Measurements from ENCODE around the gene CDHR2.

CDHR2 gene

GRCh38 chr5:176530393-176530982 is 18.7 kb upstream of the CDHR2 start:
- DNase-seq: no peak

DNA sequence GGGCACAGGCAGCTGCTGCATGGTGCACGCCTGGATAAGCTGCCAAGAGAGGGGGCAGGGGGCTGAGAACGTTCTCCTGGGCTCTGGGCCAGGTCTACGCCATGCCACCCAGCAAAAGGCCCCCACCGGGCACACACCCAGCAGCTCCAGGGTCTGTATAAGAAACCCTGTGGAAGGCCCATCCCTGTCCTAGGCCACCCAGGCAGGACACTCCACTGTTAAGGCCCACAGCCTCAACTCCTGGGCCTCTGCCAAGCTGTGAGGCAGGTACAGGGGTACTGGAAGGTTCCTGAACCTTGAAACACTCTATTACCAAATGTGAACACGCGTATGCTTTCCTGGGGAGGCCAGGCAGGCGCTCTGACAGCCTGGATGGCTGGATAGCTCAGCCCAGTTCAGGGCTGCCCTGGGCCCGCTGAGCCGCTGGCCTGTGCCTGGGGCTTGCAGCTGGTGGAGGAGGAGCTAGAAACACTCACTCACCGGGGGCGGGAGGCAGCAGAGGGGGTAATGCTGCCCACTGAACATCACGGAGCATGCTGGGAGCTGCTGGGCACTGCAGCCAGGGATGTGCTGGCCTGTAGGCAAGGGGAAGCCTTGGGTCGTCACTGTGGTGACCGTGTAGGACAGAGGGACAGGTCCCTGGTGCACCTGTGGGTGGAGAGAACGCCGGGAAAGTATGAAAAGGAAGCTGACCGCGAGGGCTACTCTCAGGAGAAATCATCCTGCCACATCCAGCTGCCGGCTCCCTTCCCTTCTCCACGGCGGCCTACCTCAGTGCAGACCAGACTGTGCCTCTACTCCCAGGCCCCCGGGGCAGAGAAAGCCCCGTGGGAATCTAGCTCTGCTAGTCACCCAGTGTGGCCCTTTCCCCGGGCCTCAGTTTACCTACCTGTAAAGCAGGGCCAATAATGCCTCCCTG is 17.9 kb upstream of the CDHR2 start:
- no peak for DNase-seq

- DNase-seq: no peak
Observed at GRCh38 chr5:176531902-176532493, 17.1 kb upstream of the CDHR2 start.

DNA sequence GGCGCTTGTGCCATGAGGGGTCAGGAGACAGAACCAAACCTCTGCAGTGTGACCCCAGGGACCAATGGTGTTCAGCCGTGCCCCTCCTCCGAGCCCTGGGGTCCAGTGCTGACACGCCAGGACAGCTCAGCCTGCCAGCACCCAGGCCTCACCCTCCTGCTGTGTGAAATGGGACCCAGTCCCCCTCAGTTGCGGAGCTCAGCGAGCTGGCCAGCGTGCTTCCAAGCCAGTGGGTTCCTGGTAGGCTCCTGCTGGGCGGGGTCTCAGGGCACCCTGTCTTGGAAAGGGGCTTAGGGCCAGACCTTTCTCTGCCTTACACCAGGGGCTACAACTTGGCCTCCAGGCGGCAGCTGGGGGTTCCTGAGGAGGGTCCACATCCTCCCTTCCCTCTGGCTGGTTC is 16.3 kb upstream of the CDHR2 start:
- no peak for DNase-seq

- peak; percentile 60 for DNase-seq
Observed at GRCh38 chr5:176533390-176533789, 15.8 kb upstream of the CDHR2 start.

DNA sequence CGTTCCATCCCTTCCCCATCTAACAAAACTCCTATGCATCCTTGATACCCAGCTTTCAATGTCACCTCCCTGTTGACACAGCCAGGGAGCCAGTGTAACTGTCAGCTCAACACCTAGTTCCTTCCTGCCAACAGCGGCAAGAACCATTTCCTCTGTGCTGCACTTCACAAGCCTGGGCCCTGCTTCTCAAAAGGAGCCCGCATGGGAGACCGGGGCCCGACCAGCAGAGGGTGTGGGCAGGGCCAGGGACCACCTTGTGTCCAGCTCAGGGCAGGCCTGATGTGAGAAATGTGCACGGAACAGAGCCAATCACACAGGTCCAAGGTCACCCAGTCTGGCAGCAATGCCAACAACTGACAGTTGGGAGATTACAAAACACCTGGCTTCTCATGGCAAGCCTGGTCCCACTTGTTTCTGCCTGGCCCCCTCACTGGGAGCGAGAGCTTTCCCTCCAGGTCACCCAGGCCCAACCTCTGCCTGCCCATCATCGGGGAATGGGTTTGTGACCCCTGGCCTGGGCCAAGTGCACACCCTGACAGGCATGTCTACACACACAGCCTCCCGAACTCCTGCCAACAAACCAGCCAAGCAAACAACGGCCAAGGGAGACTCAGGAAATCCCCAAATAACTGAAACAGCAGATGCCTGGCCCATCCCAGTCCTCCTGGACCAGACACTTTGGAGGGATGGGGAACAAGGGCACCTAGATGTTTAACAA is 15.1 kb upstream of the CDHR2 start:
- no peak for DNase-seq

DNA sequence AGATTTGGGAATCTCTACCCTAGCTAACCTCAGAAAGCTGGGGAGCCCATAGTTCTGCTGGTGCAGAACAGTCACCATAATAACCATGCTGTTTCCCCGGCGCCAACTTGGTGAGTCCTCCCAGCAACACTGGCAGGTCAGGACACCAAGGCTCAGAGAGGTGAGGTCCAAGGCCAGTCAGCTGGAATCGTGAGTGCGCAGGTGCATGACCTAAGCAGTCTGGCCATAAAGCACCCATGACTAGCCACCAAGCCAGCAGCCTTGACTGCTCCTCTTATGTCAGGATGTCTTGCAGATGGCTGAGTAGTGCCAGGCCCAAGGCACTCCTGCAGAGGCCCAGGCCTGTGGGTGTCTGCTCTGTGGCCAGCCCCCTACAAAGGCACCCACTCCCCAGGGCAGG is 14.5 kb upstream of the CDHR2 start:
- DNase-seq: no peak

- peak; percentile 43 for DNase-seq
Observed at GRCh38 chr5:176535101-176535663, 14.0 kb upstream of the CDHR2 start.

DNA sequence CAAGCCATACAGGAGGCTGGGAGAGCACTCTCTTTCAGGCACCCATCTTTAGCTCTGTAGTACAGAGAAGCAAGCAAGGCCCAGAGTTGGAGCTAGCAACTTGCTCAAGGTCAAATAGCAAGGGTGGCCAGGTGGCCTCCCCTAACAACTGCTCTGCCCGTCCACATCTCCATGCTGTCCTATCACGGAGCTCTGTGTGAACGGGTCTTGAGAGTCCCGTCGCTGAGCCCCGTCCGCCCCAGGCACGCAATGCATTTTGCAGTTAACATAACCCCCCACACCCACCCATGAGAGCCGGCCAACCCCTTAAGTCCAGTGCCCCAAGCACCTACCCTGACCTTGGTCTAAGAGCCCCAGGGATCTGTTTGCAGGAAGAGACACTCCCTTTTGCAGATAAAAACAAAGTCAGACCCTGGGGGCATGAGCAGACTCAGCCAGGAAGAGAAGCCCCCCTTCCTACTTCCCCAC is 13.4 kb upstream of the CDHR2 start:
- no peak for DNase-seq

DNA sequence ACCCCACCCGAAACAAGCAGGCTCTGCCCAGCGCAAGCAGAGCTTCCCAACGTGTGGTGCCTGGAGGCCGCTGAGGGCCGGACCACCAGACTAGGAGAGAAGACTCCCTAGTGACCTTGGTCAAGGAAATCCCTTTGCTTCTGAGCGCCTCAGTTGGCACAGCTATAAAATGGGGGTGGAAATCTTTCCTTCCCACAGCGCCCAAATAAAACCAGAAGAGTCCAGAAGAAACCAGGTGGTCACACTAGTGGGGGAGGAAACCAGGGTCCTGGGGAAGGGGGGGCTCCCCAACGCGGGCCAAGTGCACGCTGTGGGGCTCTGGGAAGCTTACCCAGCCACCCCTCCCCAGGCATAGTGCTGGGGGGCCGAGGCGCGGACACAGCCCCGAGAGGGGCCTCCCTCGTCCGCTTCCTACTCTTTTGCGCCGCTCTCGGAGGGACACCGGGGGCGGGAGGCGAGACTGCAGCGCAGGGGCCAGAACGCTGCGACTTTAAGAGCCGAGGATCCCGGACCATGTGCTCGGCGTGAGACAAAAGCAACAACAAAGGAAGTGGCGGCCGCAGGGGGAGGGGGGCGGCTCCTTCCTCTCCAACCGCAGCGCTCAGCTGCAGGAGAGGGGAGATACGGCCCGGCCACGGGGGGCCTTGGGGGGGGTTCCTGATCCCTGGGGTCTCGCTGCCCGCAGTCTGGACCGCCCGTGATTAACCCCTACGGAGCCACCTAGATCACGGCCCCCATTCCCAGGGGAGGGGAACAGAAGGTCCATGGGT is 12.8 kb upstream of the CDHR2 start:
- peak; percentile 20 for DNase-seq

DNA sequence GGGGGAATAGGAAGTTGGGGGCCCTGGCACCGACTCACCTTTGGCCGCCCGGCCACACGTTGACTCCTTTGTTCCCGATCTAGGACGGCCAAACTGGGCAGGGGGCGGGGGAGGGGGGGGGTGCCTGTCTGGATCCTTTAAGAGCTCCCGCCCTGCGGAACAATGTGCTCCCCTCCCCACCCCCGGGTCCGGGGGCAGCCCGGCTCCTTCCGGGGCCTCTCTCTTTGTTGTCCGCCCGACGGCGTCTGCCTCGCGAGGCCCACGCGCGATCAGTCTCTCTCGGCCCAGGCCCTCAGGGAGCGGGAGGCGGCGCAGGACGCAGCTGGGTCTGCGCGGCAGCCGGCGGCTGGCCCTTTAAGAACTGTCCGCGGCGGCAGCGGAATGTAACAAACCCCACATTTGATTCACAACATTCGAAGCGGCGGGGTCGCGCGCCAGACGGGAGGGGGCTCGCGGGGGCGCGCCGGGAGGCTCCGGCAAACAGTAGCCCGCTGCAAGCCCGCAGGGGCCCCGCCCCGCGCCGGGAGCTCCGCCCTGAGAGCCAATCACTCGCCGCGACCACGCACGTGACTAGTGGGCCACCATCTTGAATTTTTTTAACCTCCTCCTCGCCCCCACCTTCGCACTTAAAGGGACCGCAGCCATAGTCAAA is 12.1 kb upstream of the CDHR2 start, which contains the start of gene RNF44:
Gene RNF44 (minus strand): TSS at position 501 of the 652 bp plus-strand sequence. CDS start 4,930 bp downstream, outside the sequence.
- DNase-seq: peak; percentile 84

DNA sequence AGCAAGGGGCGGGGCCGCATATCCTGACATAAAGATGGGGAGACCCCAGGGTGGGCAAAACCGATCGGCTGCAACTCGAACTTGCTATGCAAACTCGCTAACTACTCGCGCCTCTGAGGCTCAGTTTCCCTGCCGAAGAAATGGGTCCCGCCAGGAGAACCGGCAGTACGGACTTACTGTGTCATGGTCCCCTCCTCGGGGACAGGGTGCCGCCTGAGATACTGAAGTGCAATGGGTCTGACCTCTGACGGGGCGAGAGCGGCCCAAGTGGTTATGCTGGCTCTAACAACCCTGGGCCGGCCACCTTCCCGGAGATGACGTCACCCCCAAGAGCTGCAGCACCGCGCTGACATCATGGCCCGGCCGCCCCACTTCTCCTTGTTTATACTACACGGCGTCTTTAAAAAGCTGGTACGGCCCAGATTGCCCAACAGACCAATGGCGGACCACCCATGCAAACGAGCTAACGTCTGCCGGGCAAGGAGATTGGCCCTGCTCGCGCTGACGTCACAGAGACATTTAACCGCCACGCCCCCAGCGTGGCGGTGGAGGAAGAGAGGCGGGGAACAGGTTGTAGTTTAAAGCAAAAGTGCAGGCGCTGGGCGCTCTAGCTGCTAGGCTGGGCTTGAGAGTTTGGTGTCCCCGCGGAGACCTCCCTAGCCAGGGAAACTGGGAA is 11.4 kb upstream of the CDHR2 start:
- peak; percentile 98 for DNase-seq

- DNase-seq: no peak
Observed at GRCh38 chr5:176538230-176538988, 10.7 kb upstream of the CDHR2 start.

DNA sequence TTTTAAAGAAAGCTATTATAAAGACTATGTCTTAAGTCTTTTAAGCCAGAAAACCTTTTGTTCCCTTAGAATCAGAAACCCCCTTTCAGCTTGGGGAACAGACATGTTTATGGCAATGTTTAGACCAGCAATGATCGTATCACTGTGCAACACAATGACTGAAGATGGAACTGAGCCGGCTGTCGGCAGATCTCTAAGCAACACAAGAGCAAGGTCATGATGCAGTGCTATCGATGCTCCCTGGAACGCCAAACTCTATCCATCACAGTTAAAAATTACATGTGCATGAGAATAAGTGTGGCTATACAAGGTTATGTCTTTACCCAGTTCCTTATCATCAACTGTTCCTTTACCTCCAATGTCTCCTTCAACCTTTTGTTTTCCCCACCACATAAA is 10.2 kb upstream of the CDHR2 start:
- no peak for DNase-seq

- no peak for DNase-seq
Observed at GRCh38 chr5:176540476-176540899, 8.7 kb upstream of the CDHR2 start.

DNA sequence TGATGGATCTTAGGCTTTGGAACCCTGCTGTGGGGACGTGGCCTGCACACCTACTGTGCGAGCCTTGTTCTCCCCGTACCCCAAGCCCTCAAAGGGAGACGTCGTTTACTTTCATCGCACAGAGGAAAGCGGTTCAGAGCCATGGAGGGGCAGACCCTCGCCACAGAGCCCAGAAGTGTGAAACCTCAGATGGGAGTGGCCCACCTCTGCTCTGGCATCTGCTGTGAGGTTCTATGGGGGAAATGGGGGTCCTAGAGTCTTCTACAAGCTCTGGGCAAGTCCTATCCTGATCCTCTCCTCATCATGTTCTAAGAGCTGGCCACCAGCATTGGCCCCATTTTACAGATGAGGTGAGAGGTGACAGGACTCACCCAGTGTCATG is 8.2 kb upstream of the CDHR2 start:
- no peak for DNase-seq

GRCh38 chr5:176541338-176542134 is 7.6 kb upstream of the CDHR2 start:
- DNase-seq: peak; percentile 17

GRCh38 chr5:176542135-176542595 is 7.0 kb upstream of the CDHR2 start:
- DNase-seq: no peak
